GM19025 (cell line): ENCODE results near the gene ZXDC.

ENCODE experiments used
- ATAC-seq: cut with Tn5 transposase; IDR thresholded peaks from one replicate; pipeline ENCODE4 v1.9.1; 2021; ENCODE audit warnings: mild to moderate bottlenecking, low read depth, moderate library complexity; ENCODE audit not compliant: unreplicated experiment

The ZXDC gene

DNA sequence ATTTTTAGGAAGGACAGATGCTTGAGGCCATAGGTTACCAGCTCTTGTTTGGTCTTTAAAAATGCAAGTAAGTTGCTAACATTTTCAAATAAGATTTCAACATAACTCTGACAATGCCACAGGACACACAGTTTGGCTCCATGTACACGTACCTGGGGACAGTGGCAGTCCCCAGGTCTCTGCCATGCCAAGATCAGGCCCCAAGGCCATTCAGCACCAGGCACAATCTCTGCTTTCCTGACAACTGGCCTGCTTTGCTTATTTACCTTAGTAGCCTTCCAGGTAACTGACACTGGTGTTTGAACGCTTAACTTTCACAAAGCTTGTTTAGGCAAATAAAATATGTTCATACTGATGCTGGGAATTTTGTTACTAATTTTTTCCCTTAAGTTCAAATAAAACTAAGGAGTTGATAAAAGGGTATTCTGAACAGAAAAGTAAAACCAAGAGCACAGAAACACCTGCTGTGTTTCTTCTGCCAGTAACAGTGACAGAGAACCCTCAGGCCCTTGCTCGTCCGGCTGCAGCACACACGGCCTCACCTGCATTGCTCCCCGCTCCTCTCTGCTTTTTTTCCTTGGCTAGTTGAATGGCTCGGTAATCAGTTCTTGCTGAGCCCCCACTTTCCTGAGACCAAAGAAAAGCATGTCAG lies 16.5 kb downstream of the ZXDC start:
- no peak for ATAC-seq

- ATAC-seq, result no peak
Observed at GRCh38 chr3:126456766-126457388, 18.8 kb downstream of the ZXDC start.

- no peak for ATAC-seq
Observed at GRCh38 chr3:126456211-126456610, 19.5 kb downstream of the ZXDC start.

- no peak for ATAC-seq
Observed at GRCh38 chr3:126454437-126455198, 21.1 kb downstream of the ZXDC start.

- no peak for ATAC-seq
Observed at GRCh38 chr3:126454025-126454424, 21.7 kb downstream of the ZXDC start.

- ATAC-seq, result no peak
Observed at GRCh38 chr3:126452213-126452612, 23.5 kb downstream of the ZXDC start.

- no peak for ATAC-seq
Observed at GRCh38 chr3:126451511-126451910, 24.2 kb downstream of the ZXDC start.

GRCh38 chr3:126450744-126451143 lies 24.9 kb downstream of the ZXDC start:
- ATAC-seq, result no peak

GRCh38 chr3:126450219-126450618 lies 25.5 kb downstream of the ZXDC start:
- no peak for ATAC-seq

DNA sequence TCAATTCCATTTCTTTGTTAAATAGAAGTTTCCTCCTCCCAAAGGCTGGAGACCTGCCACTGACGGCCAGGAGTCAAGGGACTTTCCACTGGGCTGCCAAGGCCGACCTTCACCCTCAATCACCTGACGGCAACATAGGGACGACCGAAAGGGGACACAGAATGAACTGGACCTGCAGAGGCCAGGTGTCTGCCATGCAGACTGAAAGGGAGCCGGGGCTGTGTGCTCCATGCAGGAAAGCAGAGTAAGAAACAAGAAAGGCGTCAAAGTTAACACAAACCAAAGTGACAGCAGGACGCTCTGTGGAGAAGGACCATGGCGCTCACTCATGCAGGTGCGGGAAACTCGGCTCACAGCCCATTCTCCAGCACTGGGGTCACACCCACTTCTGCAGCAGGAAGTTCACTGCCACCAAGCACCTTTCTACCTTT lies 26.1 kb downstream of the ZXDC start:
- no peak for ATAC-seq

DNA sequence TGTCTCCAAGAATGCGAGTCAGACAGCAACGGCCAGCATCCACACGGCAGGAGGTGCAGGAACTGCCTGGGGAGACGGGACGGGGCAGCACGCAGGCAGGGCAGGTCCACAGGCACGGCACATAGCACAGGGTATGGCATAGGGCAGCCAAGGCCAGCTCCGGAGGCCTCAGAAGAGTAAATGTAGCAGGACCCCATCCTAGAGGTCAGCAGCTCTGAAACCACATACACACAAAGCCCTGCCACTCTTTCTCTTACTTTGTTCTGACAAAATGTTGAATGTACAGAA lies 26.9 kb downstream of the ZXDC start:
- ATAC-seq, result no peak

GRCh38 chr3:126448136-126448892 lies 27.4 kb downstream of the ZXDC start:
- no peak for ATAC-seq

DNA sequence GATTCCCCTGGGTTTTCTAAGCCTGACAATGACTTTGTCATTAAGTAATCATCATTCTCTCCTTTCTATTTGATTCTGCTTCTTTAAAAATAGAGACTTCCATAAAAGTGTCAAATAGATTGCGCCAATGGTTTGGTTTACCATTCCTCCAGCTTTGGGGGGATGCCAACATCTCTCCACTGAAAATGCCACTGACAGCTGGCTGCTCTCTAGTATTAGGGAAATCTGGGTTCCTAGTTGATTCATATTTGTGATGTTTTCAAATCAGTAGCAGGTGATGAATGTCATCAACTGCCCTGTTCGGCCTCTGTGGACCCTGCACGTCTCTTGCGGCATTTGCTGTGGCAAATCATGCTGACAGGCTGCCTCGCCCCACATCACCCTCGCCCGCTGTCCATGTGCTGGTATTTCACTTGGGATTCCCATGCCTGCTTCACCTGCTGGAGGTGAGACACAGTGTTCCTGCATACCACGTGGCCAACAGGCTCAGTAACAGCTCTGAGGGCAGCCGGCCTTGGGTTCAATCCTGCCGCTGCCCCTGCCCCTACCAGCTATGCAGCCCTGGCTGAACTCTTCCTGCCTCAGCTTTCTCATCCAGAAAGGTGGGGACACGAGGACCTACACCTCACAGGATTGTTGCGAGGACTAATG lies 28.1 kb downstream of the ZXDC start:
- no peak for ATAC-seq

DNA sequence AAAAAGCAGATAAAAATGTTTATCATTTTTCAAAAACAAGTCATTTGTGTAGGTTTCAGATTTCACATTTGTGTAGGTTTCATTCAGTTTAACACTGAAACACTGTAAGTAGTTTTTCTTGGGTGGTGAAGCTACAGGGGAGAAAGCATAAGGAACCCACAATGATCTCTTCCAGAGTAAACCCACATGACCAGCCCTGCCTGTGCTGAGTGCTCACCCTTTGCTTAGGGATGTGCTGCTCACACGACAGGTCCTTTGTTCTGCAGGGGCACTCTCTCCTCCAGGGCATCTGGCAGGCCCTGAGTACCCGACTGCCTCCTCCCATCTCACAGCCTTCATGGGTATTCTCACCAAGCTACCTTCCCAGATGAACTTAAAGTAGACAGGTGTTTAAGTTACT lies 28.9 kb downstream of the ZXDC start:
- ATAC-seq, result no peak

DNA sequence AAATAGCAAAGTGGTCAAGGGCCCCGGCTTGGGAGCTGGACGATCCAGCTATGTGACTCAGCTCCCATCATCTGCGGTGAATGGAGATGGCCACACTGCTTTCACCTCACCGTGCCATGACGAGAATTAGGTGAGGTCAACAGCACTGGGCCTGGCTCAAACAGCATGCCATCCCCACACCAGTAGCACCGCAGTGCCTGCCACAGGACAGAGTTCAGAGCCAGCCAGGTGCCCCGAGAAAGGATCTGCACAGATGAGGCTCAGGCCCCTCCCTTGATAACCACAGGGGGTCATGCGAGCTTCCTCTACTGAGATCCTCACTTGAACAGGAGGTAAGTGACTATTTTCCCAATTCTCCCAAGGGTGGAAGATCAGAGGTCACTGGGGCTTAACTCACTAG lies 29.4 kb downstream of the ZXDC start:
- no peak for ATAC-seq

DNA sequence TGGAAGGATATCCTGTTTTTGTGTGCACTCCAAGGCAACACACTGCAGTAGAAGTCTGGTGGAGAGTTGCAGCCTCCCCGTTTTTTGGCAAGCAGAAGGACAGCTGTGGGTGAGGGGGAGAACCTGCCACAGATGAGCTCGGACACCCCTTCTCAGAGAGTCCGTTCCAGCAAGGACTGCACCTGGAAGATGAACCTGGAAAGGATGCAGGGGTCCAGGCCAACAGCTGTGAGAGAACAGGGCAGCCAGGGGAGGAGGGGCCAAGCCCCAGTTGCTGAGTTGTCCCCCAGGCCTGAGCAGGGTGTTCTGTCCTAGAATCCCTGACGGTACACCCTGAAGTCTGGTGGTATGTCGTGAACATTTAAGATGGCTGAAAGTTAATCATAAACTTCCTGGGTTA lies 30.2 kb downstream of the ZXDC start:
- no peak for ATAC-seq

- no peak for ATAC-seq
Observed at GRCh38 chr3:126442856-126443242, 32.8 kb downstream of the ZXDC start.

GRCh38 chr3:126442094-126442855 lies 33.4 kb downstream of the ZXDC start:
- no peak for ATAC-seq

GRCh38 chr3:126441256-126441880 lies 34.3 kb downstream of the ZXDC start:
- no peak for ATAC-seq

DNA sequence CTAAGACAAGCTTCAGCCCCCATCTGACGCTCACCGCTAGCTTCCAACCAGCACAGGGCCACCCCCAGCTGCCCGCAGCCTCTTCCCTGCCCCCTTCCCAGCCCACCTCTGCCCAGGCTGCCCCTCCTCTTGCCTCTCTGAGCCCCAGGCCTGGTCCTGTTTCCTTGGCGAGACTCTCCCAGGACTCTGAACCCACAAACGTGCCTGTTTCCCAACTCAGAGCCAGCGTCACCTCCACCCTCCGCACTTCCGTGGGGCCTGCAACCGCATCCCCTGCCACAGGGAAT lies 35.0 kb downstream of the ZXDC start:
- ATAC-seq, result no peak
